ENCODE results near the gene GMNN. TPM values are rescaled to one million over a fixed set of nuclear protein-coding genes. Genes with fewer than 3 reads are reported as not detected.
A peak's percentile ranks its signal among the peaks of the same experiment; 100 is the strongest.
"Not testable (repeated sequence)": the region's sequence is repeated elsewhere in the genome, so short reads cannot be mapped to it uniquely, and the experiment has no call there.

The GMNN gene
- total and polyA plus RNA-seq, 4 donors = 11.4 to 18.3 (median 13.8) TPM

GRCh38 chr6:24763578-24763977 lies 11.2 kb upstream of the GMNN start:
- ATAC-seq (ENCODE audit: insufficient read depth, low FRiP score) (peak; percentile 28), DNase-seq (peak; percentile 29 to 82 (median 52))
- H3K4me3 ChIP-seq = no peak overlapping the region
- H3K36me3 ChIP-seq (ENCODE audit: control insufficient read depth in 4 of 4, insufficient read depth in 4 of 4, low read length in 4 of 4) = no peaks in the 10 kb centered on the region
- H3K9me3 ChIP-seq (ENCODE audit: control insufficient read depth in 4 of 4, insufficient read depth in 3 of 4, low read length in 3 of 4) = no peaks in the 10 kb centered on the region
- WGBS, 2 donors = 58 to 81% methylated on average over 3 of the region's 3 CpGs
- H3K9ac ChIP-seq (ENCODE audit: insufficient read depth in 1 of 2, low read length in 2 of 2) = no peak overlapping the region
- TF ChIP-seq CTCF (IDR thresholded peaks at IDR 0.05; ENCODE audit: control extremely low read depth, extremely low read depth) = no peak
- no peak overlapping the region for H3K27ac ChIP-seq (ENCODE audit: low read depth in 1 of 2, low read length in 1 of 2)
- no peaks in the 10 kb centered on the region for H3K27me3 ChIP-seq (ENCODE audit: control insufficient read depth in 3 of 3, insufficient read depth in 3 of 3, low read length in 2 of 3)
- H3K4me1 ChIP-seq (ENCODE audit: control insufficient read depth in 5 of 5, insufficient read depth in 5 of 5, low read length in 5 of 5) = peaks cover 0 to 8% (median 0%) of the 10 kb centered on the region in 5 donors

DNA sequence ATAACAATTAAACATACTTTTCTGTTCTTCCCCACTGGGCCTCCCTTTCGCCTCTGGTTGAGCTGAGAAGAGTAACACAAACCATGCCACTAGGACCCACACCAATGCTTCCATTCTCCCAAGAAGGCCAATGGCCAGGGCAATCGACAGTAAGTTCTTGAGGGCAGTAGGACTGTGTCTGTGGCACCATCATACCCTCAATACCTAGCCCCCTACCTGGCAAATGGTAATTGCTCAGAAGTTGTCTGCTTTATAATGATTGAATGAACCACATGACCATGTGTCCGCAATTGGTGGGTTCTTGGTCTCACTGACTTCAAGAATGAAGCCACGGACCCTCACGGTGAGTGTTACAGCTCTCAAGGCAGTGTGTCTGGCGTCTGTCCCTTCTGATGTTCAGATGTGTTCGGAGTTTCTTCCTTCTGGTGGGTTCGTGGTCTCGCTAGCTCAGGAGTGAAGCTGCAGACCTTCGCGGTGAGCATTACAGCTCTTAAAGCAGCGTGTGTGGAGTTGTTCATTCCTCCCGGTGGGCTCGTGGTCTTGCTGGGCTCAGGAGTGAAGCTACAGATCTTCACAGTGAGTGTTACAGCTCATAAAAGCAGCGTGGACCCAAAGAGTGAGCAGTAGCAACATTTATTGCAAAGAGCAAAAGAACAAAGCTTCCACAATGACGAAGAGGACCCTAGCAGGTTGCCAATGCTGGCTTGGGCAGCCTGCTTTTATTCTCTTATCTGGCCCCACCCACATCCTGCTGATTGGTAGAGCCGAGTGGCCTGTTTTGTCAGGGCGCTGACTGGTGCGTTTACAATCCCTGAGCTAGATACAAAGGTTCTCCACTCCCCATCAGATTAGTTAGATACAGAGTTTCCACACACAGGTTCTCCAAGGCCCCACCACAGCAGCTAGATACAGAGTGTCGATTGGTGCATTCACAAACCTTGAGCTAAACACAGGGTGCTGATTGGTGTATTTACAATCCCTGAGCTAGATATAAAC lies 9.6 kb upstream of the GMNN start:
- not testable (repeated sequence) for H3K36me3 ChIP-seq (ENCODE audit: control insufficient read depth in 4 of 4, insufficient read depth in 4 of 4, low read length in 4 of 4); H3K27ac ChIP-seq (ENCODE audit: low read depth in 1 of 2, low read length in 1 of 2); H3K9ac ChIP-seq (ENCODE audit: insufficient read depth in 1 of 2, low read length in 2 of 2); H3K4me1 ChIP-seq (ENCODE audit: control insufficient read depth in 5 of 5, insufficient read depth in 5 of 5, low read length in 5 of 5); ATAC-seq (ENCODE audit: insufficient read depth, low FRiP score); H3K27me3 ChIP-seq (ENCODE audit: control insufficient read depth in 3 of 3, insufficient read depth in 3 of 3, low read length in 2 of 3); H3K4me3 ChIP-seq; H3K9me3 ChIP-seq (ENCODE audit: control insufficient read depth in 4 of 4, insufficient read depth in 3 of 4, low read length in 3 of 4); DNase-seq
- 91% methylated on average over 20 of the region's 20 CpGs for WGBS, 2 donors

DNA sequence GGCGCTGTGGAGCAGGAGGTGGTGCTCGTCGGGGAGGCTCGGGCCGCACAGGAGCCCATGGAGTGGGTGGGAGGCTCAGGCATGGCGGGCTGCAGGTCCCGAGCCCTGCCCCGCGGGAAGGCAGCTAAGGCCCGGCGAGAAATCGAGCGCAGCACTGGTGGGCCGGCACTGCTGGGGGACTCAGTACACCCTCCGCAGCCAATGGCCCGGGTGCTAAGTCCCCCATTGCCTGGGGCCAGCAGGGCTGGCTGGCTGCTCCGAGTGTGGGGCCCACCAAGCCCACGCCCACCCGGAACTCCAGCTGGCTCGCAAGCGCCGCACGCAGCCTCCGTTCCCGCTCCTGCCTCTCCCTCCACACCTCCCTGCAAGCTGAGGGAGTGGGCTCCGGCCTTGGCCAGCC lies 8.8 kb upstream of the GMNN start:
- not testable (repeated sequence) for H3K9me3 ChIP-seq (ENCODE audit: control insufficient read depth in 4 of 4, insufficient read depth in 3 of 4, low read length in 3 of 4); ATAC-seq (ENCODE audit: insufficient read depth, low FRiP score); H3K27ac ChIP-seq (ENCODE audit: low read depth in 1 of 2, low read length in 1 of 2); H3K27me3 ChIP-seq (ENCODE audit: control insufficient read depth in 3 of 3, insufficient read depth in 3 of 3, low read length in 2 of 3); H3K4me1 ChIP-seq (ENCODE audit: control insufficient read depth in 5 of 5, insufficient read depth in 5 of 5, low read length in 5 of 5); DNase-seq; H3K9ac ChIP-seq (ENCODE audit: insufficient read depth in 1 of 2, low read length in 2 of 2); H3K36me3 ChIP-seq (ENCODE audit: control insufficient read depth in 4 of 4, insufficient read depth in 4 of 4, low read length in 4 of 4); H3K4me3 ChIP-seq
- 95% methylated on average over 17 to 23 of the region's 26 CpGs for WGBS, 2 donors

GRCh38 chr6:24766680-24767462 lies 7.9 kb upstream of the GMNN start:
- no peak overlapping the region for H3K27ac ChIP-seq (ENCODE audit: low read depth in 1 of 2, low read length in 1 of 2)
- ATAC-seq (ENCODE audit: insufficient read depth, low FRiP score) = no peak
- no peaks in the 10 kb centered on the region for H3K9me3 ChIP-seq (ENCODE audit: control insufficient read depth in 4 of 4, insufficient read depth in 3 of 4, low read length in 3 of 4)
- no peak overlapping the region for H3K4me3 ChIP-seq
- peak; percentile 30 for TF ChIP-seq CTCF (IDR thresholded peaks at IDR 0.05; ENCODE audit: control extremely low read depth, extremely low read depth)
- WGBS, 2 donors = 51 to 56% methylated on average over 9 of the region's 9 CpGs
- no peaks in the 10 kb centered on the region for H3K4me1 ChIP-seq (ENCODE audit: control insufficient read depth in 5 of 5, insufficient read depth in 5 of 5, low read length in 5 of 5)
- H3K27me3 ChIP-seq (ENCODE audit: control insufficient read depth in 3 of 3, insufficient read depth in 3 of 3, low read length in 2 of 3) = no peaks in the 10 kb centered on the region
- no peaks in the 10 kb centered on the region for H3K36me3 ChIP-seq (ENCODE audit: control insufficient read depth in 4 of 4, insufficient read depth in 4 of 4, low read length in 4 of 4)
- no peak overlapping the region for H3K9ac ChIP-seq (ENCODE audit: insufficient read depth in 1 of 2, low read length in 2 of 2)
- peak in 2 of 3 donors; percentile 32 to 53 for DNase-seq
